HCT116 (cell line): ENCODE measurements around the gene ATM. TPM values are rescaled to one million over a fixed set of nuclear protein-coding genes. Genes with fewer than 3 reads are reported as not detected.

ENCODE experiments used
- ATAC-seq: fragments of 200-7000 bp; cut with Tn5 transposase; 2 replicates; pipeline ENCODE4 v1.9.1; 2020; ENCODE audit warnings: mild to moderate bottlenecking, moderate library complexity
- BruUV-seq: library from RNA; stranded (reverse); fragments of 400-500 nt; replicated peaks from 2 replicates; lab custom pipeline; 2021; lab: Mats Ljungman, UMichigan
- CTCF ChIA-PET: fragments of 300-600 bp; sonication (Branson Sonifier 250); formaldehyde crosslinking; loops from one replicate; lab custom pipeline; 2021; ENCODE audit warnings: antibody characterized with exemption; lab: Charles Lee
- POLR2A ChIA-PET: fragments of 300-600, 350-600 bp; sonication (Branson Sonifier 250); formaldehyde crosslinking; loops from one replicate; lab custom pipeline; 2021; ENCODE audit warnings: antibody characterized with exemption; lab: Charles Lee
- RAD21 ChIA-PET, 2 experiments: fragments of 300-600 bp; sonication (Branson Sonifier 250); formaldehyde crosslinking; loops; one replicate each; lab custom pipeline; 2023; ENCODE audit warnings: low total read pairs in 2 of 2; ENCODE audit not compliant: uncharacterized antibody in 2 of 2, unreplicated experiment in 2 of 2, low non-redundant PET in 1 of 2; lab: Charles Lee
- DNase-seq: peaks from one replicate; pipeline ENCODE4 v3.0.0-alpha.2; 2010; ENCODE audit warnings: low read depth, low spot score
- H2AFZ ChIP-seq: fragments of 200-600 bp; shearing (Covaris generic), sonication (generic); 2 replicates; pipeline ENCODE4 v1.6.1; 2017; ENCODE audit warnings: low read depth, mixed run types, mixed read lengths, antibody characterized with exemption, low read length; ENCODE audit not compliant: poor library complexity, severe bottlenecking
- H3K27ac ChIP-seq: 2 replicates; pipeline ENCODE4 v1.5.1; 2012; ENCODE audit warnings: low read depth, low read length
- H3K27me3 ChIP-seq: fragments of 200-600 bp; sonication (generic); 2 replicates; pipeline ENCODE4 v1.6.1; 2016; ENCODE audit warnings: mixed run types, low read length, mixed read lengths; ENCODE audit not compliant: insufficient read depth
- H3K36me3 ChIP-seq, 2 experiments: fragments of 200-500 bp in 1 of 2; fragments of 200-600 bp in 1 of 2; sonication (Bioruptor generic) in 1 of 2; sonication (generic) in 1 of 2; 2 replicates each; pipeline versions ENCODE4 v1.5.1 to v1.6.1; 2014 to 2016; ENCODE audit warnings: low read length in 2 of 2, inconsistent platforms in 1 of 2, mixed read lengths in 1 of 2, mixed run types in 1 of 2; ENCODE audit not compliant: insufficient read depth in 2 of 2, control insufficient read depth in 1 of 2
- H3K4me1 ChIP-seq, 2 experiments: fragments of 200-600 bp in 1 of 2; sonication (generic) in 1 of 2; 2 replicates each; pipeline versions ENCODE4 v1.5.1 to v1.6.1; 2012 to 2017; ENCODE audit warnings: low read length in 2 of 2, inconsistent platforms in 1 of 2, mild to moderate bottlenecking in 1 of 2, mixed read lengths in 1 of 2, mixed run types in 1 of 2, moderate library complexity in 1 of 2; ENCODE audit not compliant: insufficient read depth in 2 of 2, control insufficient read depth in 1 of 2
- H3K4me2 ChIP-seq: fragments of 200-600 bp; sonication (generic); 2 replicates; pipeline ENCODE4 v1.6.1; 2017; ENCODE audit warnings: mixed run types, low read length, mixed read lengths
- H3K4me3 ChIP-seq, 2 experiments: fragments of 200-600 bp in 1 of 2; sonication (generic) in 1 of 2; replicated peaks in 1 of 2; 2 replicates each; pipeline ENCODE4 v1.5.1; 2011 to 2016; ENCODE audit warnings: low read length in 2 of 2, control low read depth in 1 of 2, low read depth in 1 of 2, mild to moderate bottlenecking in 1 of 2, mixed read lengths in 1 of 2, mixed run types in 1 of 2
- H3K79me2 ChIP-seq: fragments of 200-600 bp; sonication (generic); 2 replicates; pipeline ENCODE4 v1.6.1; 2017; ENCODE audit warnings: mild to moderate bottlenecking, mixed run types, low read length, moderate library complexity, mixed read lengths; ENCODE audit not compliant: insufficient read depth
- H3K9ac ChIP-seq: fragments of 200-600 bp; sonication (generic); 2 replicates; pipeline ENCODE4 v1.6.1; 2016; ENCODE audit warnings: low read length, mixed read lengths
- H3K9me2 ChIP-seq: fragments of 200-600 bp; sonication (generic), shearing (Covaris generic); 2 replicates; pipeline ENCODE4 v1.6.1; 2017; ENCODE audit warnings: mixed run types, mild to moderate bottlenecking, moderate library complexity; ENCODE audit not compliant: insufficient read depth
- H3K9me3 ChIP-seq, 2 experiments: fragments of 200-500 bp in 1 of 2; fragments of 200-600 bp in 1 of 2; sonication (Bioruptor generic) in 1 of 2; sonication (generic) in 1 of 2; 2 replicates each; pipeline ENCODE4 v1.6.1; 2014 to 2017; ENCODE audit warnings: low read length in 2 of 2, mixed read lengths in 2 of 2, inconsistent platforms in 1 of 2, low read depth in 1 of 2, mild to moderate bottlenecking in 1 of 2, mixed run types in 1 of 2, moderate library complexity in 1 of 2; ENCODE audit not compliant: control insufficient read depth in 1 of 2, insufficient read depth in 1 of 2
- H4K20me1 ChIP-seq: fragments of 200-600 bp; sonication (generic), shearing (Covaris generic); 2 replicates; pipeline ENCODE4 v1.6.1; 2017; ENCODE audit warnings: mixed run types, mild to moderate bottlenecking, moderate library complexity; ENCODE audit not compliant: insufficient read depth
- FOSL1 ChIP-seq: IDR thresholded peaks from 2 replicates; pipeline ENCODE4 v1.6.1; 2012; ENCODE audit warnings: low read depth
- ZBTB33 ChIP-seq: IDR thresholded peaks from 2 replicates; pipeline ENCODE4 v1.6.1; 2011; ENCODE audit warnings: mild to moderate bottlenecking, low read length, moderate library complexity; ENCODE audit not compliant: insufficient replicate concordance; ENCODE audit errors: extremely low read depth
- ZNF274 ChIP-seq: fragments of 200-500 bp; sonication (Bioruptor generic); IDR thresholded peaks from 2 replicates; pipeline ENCODE4 v1.6.1; 2014; ENCODE audit warnings: mild to moderate bottlenecking, low read depth, low read length, inconsistent platforms
- intact Hi-C: fragments of 100-400 bp; cut with micrococcal nuclease; formaldehyde crosslinking; loops from 2 replicates; pipeline ENCODE4 v1.10.0; 2022
- total RNA-seq: library from RNA; stranded (reverse); gene quantifications from one replicate; pipeline ENCODE4 v1.2.1, GENCODE V29; 2021; ENCODE audit not compliant: unreplicated experiment

The ATM gene
- total RNA-seq, 1 experiment from 2014 or later, result 32.2 TPM

- Histone ChIP-seq H3K27me3 (no peaks in the 10 kb centered on the region), H4K20me1 (no peaks in the 10 kb centered on the region), H3K36me3 (peaks cover 0 to 11% of the 10 kb centered on the region in 2 experiments; a peak in 3 of 4 replicates), H3K9me3 (no peaks in the 10 kb centered on the region), H3K4me2 (no peak overlapping the region), H2AFZ (no peak overlapping the region), H3K27ac (no peak overlapping the region), H3K79me2 (no peaks in the 10 kb centered on the region), H3K9me2 (no peaks in the 10 kb centered on the region), H3K4me3 (no peak overlapping the region), H3K4me1 (no peaks in the 10 kb centered on the region), H3K9ac (no peak overlapping the region)
- ATAC-seq (no peak), DNase-seq (no peak)
- intact Hi-C loops, result no loop called here
- POLR2A ChIA-PET, result no interaction called here
- TF ChIP-seq ZNF274, result no peak
- BruUV-seq, result no TSS peak
- RAD21 ChIA-PET, result no interaction called here
- CTCF ChIA-PET, result no interaction called here
These were observed 66.8 kb downstream of the ATM start for GRCh38 chr11:108289699-108290098.

GRCh38 chr11:108293229-108293628 lies 70.4 kb downstream of the ATM start:
- intact Hi-C loops, result no loop called here
- no peaks in the 10 kb centered on the region for H3K4me1 ChIP-seq
- no peaks in the 10 kb centered on the region for H4K20me1 ChIP-seq
- H3K9ac ChIP-seq, result no peak overlapping the region
- no TSS peak for BruUV-seq
- no peaks in the 10 kb centered on the region for H3K9me3 ChIP-seq
- no peak for TF ChIP-seq FOSL1
- no peak for TF ChIP-seq ZBTB33
- H3K27me3 ChIP-seq, result no peaks in the 10 kb centered on the region
- H3K36me3 ChIP-seq, result peaks cover 5 to 15% of the 10 kb centered on the region in 2 experiments; a peak in 3 of 4 replicates
- RAD21 ChIA-PET, result no interaction called here
- H3K4me2 ChIP-seq, result no peak overlapping the region
- no peak for ATAC-seq
- POLR2A ChIA-PET, result no interaction called here
- no peak for DNase-seq
- H3K79me2 ChIP-seq, result no peaks in the 10 kb centered on the region
- no peak overlapping the region for H3K27ac ChIP-seq
- CTCF ChIA-PET, result no interaction called here
- H2AFZ ChIP-seq, result no peak overlapping the region
- no peak overlapping the region for H3K4me3 ChIP-seq
- H3K9me2 ChIP-seq, result no peaks in the 10 kb centered on the region
